BE2C (cell line): ENCODE results near the gene MALSU1.

Experiments used
- DNase-seq: peaks from one replicate; pipeline ENCODE4 v3.0.0-alpha.2; 2020
- H3K27me3 ChIP-seq: fragments of 250-450 bp; sonication (Bioruptor Pico); 2 replicates; pipeline ENCODE4 v1.5.1; 2020; ENCODE audit warnings: mild to moderate bottlenecking
- H3K36me3 ChIP-seq: fragments of 250-450 bp; sonication (Bioruptor Pico); 2 replicates; pipeline ENCODE4 v1.5.1; 2020; ENCODE audit warnings: mild to moderate bottlenecking
- H3K4me1 ChIP-seq: fragments of 250-450 bp; sonication (Bioruptor Pico); 2 replicates; pipeline ENCODE4 v1.5.1; 2020
- H3K4me3 ChIP-seq: 2 replicates; pipeline ENCODE4 v1.5.1; 2011; ENCODE audit warnings: low read depth, low read length
- H3K9me3 ChIP-seq: fragments of 250-450 bp; sonication (Bioruptor Pico); 2 replicates; pipeline ENCODE4 v1.5.1; 2020
- CTCF ChIP-seq: IDR thresholded peaks from 2 replicates; pipeline ENCODE4 v1.5.1; 2012; ENCODE audit warnings: mild to moderate bottlenecking, low read depth, low read length

Gene MALSU1

GRCh38 chr7:23331132-23331531 lies 32.0 kb downstream of the MALSU1 start:
- Histone ChIP-seq H3K9me3 (no peaks in the 10 kb centered on the region), H3K36me3 (peaks cover 69% of the 10 kb centered on the region), H3K4me3 (no peak overlapping the region), H3K4me1 (peaks cover 20% of the 10 kb centered on the region), H3K27me3 (no peaks in the 10 kb centered on the region)
- DNase-seq, result no peak
- TF ChIP-seq CTCF, result no peak

- Histone ChIP-seq H3K9me3 (no peaks in the 10 kb centered on the region), H3K4me1 (peaks cover 20% of the 10 kb centered on the region), H3K27me3 (no peaks in the 10 kb centered on the region), H3K36me3 (peaks cover 77% of the 10 kb centered on the region), H3K4me3 (no peak overlapping the region)
- no peak for TF ChIP-seq CTCF
- DNase-seq, result no peak
Measured at GRCh38 chr7:23332193-23332592, 33.1 kb downstream of the MALSU1 start.

- peak; percentile 53 for DNase-seq
Measured at GRCh38 chr7:23332910-23333612, 33.9 kb downstream of the MALSU1 start.

GRCh38 chr7:23333671-23334246 lies 34.6 kb downstream of the MALSU1 start:
- Histone ChIP-seq H3K36me3 (peaks cover 74% of the 10 kb centered on the region), H3K4me3 (no peak overlapping the region), H3K4me1 (peaks cover 20% of the 10 kb centered on the region), H3K9me3 (no peaks in the 10 kb centered on the region), H3K27me3 (no peaks in the 10 kb centered on the region)
- DNase-seq, result no peak
- no peak for TF ChIP-seq CTCF

More at GRCh38 chr7:23332910-23333612, 33.9 kb downstream of the MALSU1 start:
- Histone ChIP-seq H3K4me3 (no peak overlapping the region), H3K4me1 (peaks cover 20% of the 10 kb centered on the region), H3K9me3 (no peaks in the 10 kb centered on the region), H3K27me3 (no peaks in the 10 kb centered on the region), H3K36me3 (peaks cover 77% of the 10 kb centered on the region)
- no peak for TF ChIP-seq CTCF

- Histone ChIP-seq H3K4me1 (peaks cover 20% of the 10 kb centered on the region), H3K9me3 (no peaks in the 10 kb centered on the region), H3K4me3 (no peak overlapping the region), H3K27me3 (no peaks in the 10 kb centered on the region), H3K36me3 (peaks cover 74% of the 10 kb centered on the region)
- DNase-seq, result peak; percentile 33
- no peak for TF ChIP-seq CTCF
Measured at GRCh38 chr7:23334482-23335056, 35.4 kb downstream of the MALSU1 start.

GRCh38 chr7:23335136-23335535 lies 36.0 kb downstream of the MALSU1 start:
- Histone ChIP-seq H3K9me3 (no peaks in the 10 kb centered on the region), H3K4me1 (peaks cover 20% of the 10 kb centered on the region), H3K4me3 (no peak overlapping the region), H3K36me3 (peaks cover 76% of the 10 kb centered on the region), H3K27me3 (no peaks in the 10 kb centered on the region)
- DNase-seq, result no peak
- no peak for TF ChIP-seq CTCF
